Keratinocyte (primary cell): ENCODE data around the gene PIGP.

Source experiments
- EZH2 ChIP-seq: IDR thresholded peaks from one replicate; pipeline ENCODE4 v1.6.1; 2012; ENCODE audit warnings: inconsistent platforms, mild to moderate bottlenecking, low read length, moderate library complexity
- TF ChIP-seq, protein P1 (sequence below), 3 experiments: IDR thresholded peaks in 1 of 3; conservative IDR thresholded peaks in 1 of 3; optimal IDR thresholded peaks in 1 of 3; 2 replicates in 2 of 3; 3 replicates in 1 of 3; pipeline versions ENCODE3 to v1.5.1; 2011; ENCODE audit warnings: low read length in 3 of 3, mild to moderate bottlenecking in 3 of 3, moderate library complexity in 2 of 3, control low read depth in 1 of 3, inconsistent platforms in 1 of 3; ENCODE audit not compliant: insufficient read depth in 2 of 3; ENCODE audit errors: extremely low read depth in 1 of 3

DNA sequence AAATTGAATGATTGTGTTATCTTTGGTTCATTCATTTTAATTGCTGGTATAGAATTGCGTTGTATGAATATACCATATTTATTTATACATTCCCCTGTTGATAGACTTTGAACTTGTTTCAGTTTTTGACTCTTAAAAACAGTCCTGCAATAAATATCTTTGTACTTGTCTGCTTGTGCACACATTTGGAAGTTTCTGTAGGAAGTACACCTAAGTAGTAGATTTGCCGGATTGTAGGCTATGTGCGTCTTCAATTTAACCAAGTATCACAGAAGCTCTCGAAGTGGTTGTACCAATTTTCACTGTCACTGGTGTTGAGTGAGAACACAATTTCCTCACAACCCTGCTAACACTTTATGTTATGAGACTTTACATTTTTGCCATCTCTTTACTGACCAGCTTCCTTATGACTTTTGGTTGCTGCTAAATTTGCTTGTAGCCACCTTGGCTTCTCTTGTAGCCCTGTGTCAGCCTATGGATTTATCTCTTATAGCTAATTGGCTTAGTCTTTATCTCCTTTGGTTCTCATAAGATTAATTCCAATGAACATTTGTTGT, 2.4 kb upstream of the PIGP start:
- TF ChIP-seq, protein P1, sequence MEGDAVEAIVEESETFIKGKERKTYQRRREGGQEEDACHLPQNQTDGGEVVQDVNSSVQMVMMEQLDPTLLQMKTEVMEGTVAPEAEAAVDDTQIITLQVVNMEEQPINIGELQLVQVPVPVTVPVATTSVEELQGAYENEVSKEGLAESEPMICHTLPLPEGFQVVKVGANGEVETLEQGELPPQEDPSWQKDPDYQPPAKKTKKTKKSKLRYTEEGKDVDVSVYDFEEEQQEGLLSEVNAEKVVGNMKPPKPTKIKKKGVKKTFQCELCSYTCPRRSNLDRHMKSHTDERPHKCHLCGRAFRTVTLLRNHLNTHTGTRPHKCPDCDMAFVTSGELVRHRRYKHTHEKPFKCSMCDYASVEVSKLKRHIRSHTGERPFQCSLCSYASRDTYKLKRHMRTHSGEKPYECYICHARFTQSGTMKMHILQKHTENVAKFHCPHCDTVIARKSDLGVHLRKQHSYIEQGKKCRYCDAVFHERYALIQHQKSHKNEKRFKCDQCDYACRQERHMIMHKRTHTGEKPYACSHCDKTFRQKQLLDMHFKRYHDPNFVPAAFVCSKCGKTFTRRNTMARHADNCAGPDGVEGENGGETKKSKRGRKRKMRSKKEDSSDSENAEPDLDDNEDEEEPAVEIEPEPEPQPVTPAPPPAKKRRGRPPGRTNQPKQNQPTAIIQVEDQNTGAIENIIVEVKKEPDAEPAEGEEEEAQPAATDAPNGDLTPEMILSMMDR (optimal IDR thresholded peaks at IDR 0.05 in 1 of 3, IDR thresholded peaks at IDR 0.05 in 1 of 3, conservative IDR thresholded peaks at IDR 0.05 in 1 of 3; ENCODE audit: extremely low read depth in 1 of 3, insufficient read depth in 2 of 3, low read length in 3 of 3): no peak
- no peak for TF ChIP-seq EZH2
